H9 (cell line): ENCODE measurements around the gene TEF. TPM values are rescaled to one million over a fixed set of nuclear protein-coding genes. Genes with fewer than 3 reads are reported as not detected.

Experiments used
- DNase-seq: peaks from one replicate; pipeline ENCODE4 v3.0.0-alpha.2; 2017
- H2AFZ ChIP-seq: one replicate; pipeline ENCODE4 v1.6.1; 2013; ENCODE audit warnings: mild to moderate bottlenecking, low read length, control low read depth, moderate library complexity
- H2AK5ac ChIP-seq: 2 replicates; pipeline ENCODE4 v1.6.1; 2013; ENCODE audit warnings: low read length, control low read depth, mixed read lengths; ENCODE audit not compliant: insufficient read length
- H2BK120ac ChIP-seq: one replicate; pipeline ENCODE4 v1.6.1; 2013; ENCODE audit warnings: low read depth, mild to moderate bottlenecking, low read length, control low read depth, inconsistent platforms; ENCODE audit not compliant: poor library complexity, severe bottlenecking
- H2BK12ac ChIP-seq: 2 replicates; pipeline ENCODE4 v1.6.1; 2013; ENCODE audit warnings: low read length, control low read depth, mixed read lengths, low read depth; ENCODE audit not compliant: insufficient read length
- H2BK15ac ChIP-seq: 2 replicates; pipeline ENCODE4 v1.6.1; 2013; ENCODE audit warnings: low read depth, low read length, control low read depth
- H2BK20ac ChIP-seq: one replicate; pipeline ENCODE4 v1.6.1; 2013; ENCODE audit warnings: low read depth, mild to moderate bottlenecking, low read length, control low read depth, inconsistent platforms; ENCODE audit not compliant: poor library complexity, severe bottlenecking
- H2BK5ac ChIP-seq: 2 replicates; pipeline ENCODE4 v1.6.1; 2013; ENCODE audit warnings: low read length, control low read depth, mixed read lengths; ENCODE audit not compliant: insufficient read length
- H3K14ac ChIP-seq: 2 replicates; pipeline ENCODE4 v1.6.1; 2013; ENCODE audit warnings: low read length, control low read depth; ENCODE audit not compliant: insufficient read depth
- H3K18ac ChIP-seq: 2 replicates; pipeline ENCODE4 v1.6.1; 2013; ENCODE audit warnings: low read depth, mild to moderate bottlenecking, mixed read lengths, low read length, control low read depth; ENCODE audit not compliant: insufficient read length
- H3K23ac ChIP-seq: 2 replicates; pipeline ENCODE4 v1.6.1; 2013; ENCODE audit warnings: low read length, control low read depth, mixed read lengths, low read depth; ENCODE audit not compliant: insufficient read length
- H3K23me2 ChIP-seq: 2 replicates; pipeline ENCODE4 v1.6.1; 2013; ENCODE audit warnings: low read depth, mild to moderate bottlenecking, mixed read lengths, low read length, control low read depth; ENCODE audit not compliant: insufficient read length, poor library complexity, severe bottlenecking
- H3K27ac ChIP-seq: 2 replicates; pipeline ENCODE4 v1.5.1; 2013; ENCODE audit warnings: low read length, control low read depth, mixed read lengths, low read depth; ENCODE audit not compliant: insufficient read length
- H3K27me3 ChIP-seq: 2 replicates; pipeline ENCODE4 v1.6.1; 2013; ENCODE audit warnings: low read length, control low read depth, inconsistent platforms; ENCODE audit not compliant: insufficient read depth
- H3K4ac ChIP-seq: 2 replicates; pipeline ENCODE4 v1.6.1; 2013; ENCODE audit warnings: low read depth, mild to moderate bottlenecking, control low read depth, inconsistent platforms, low read length, moderate library complexity
- H3K4me1 ChIP-seq: 2 replicates; pipeline ENCODE4 v1.6.1; 2013; ENCODE audit warnings: low read length, control low read depth, inconsistent platforms; ENCODE audit not compliant: insufficient read depth
- H3K4me2 ChIP-seq: 2 replicates; pipeline ENCODE4 v1.6.1; 2013; ENCODE audit warnings: low read length, control low read depth, mixed read lengths; ENCODE audit not compliant: insufficient read length, insufficient read depth
- H3K56ac ChIP-seq: 2 replicates; pipeline ENCODE4 v1.6.1; 2013; ENCODE audit warnings: low read depth, mild to moderate bottlenecking, mixed read lengths, low read length, control low read depth; ENCODE audit not compliant: insufficient read length
- H3K79me1 ChIP-seq: 2 replicates; pipeline ENCODE4 v1.6.1; 2013; ENCODE audit warnings: low read depth, mild to moderate bottlenecking, moderate library complexity, low read length, control low read depth, inconsistent platforms; ENCODE audit not compliant: insufficient read depth, poor library complexity, severe bottlenecking
- H3K79me2 ChIP-seq: 2 replicates; pipeline ENCODE4 v1.6.1; 2013; ENCODE audit warnings: low read length, control low read depth, inconsistent platforms; ENCODE audit not compliant: insufficient read depth
- H3K9ac ChIP-seq: 2 replicates; pipeline ENCODE4 v1.6.1; 2013; ENCODE audit warnings: low read length, control low read depth, mixed read lengths; ENCODE audit not compliant: insufficient read length; ENCODE audit errors: extremely low read depth
- H3K9me3 ChIP-seq: one replicate; pipeline ENCODE4 v1.6.1; 2013; ENCODE audit warnings: low read depth, low read length, inconsistent platforms; ENCODE audit not compliant: control insufficient read depth
- H3T11ph ChIP-seq: one replicate; pipeline ENCODE4 v1.6.1; 2013; ENCODE audit warnings: mild to moderate bottlenecking, low read length, control low read depth, inconsistent platforms
- H4K20me1 ChIP-seq: one replicate; pipeline ENCODE4 v1.6.1; 2013; ENCODE audit not compliant: control insufficient read depth, insufficient read length, insufficient read depth
- H4K5ac ChIP-seq: 2 replicates; pipeline ENCODE4 v1.6.1; 2013; ENCODE audit warnings: low read depth, mild to moderate bottlenecking, mixed read lengths, low read length, control low read depth; ENCODE audit not compliant: insufficient read length
- H4K8ac ChIP-seq: replicated peaks from 2 replicates; pipeline ENCODE4 v1.6.1; 2013; ENCODE audit warnings: low read length, control low read depth, mixed read lengths, low read depth; ENCODE audit not compliant: insufficient read length
- H4K91ac ChIP-seq: 2 replicates; pipeline ENCODE4 v1.6.1; 2013; ENCODE audit warnings: low read depth, mild to moderate bottlenecking, moderate library complexity, mixed read lengths, low read length, control low read depth; ENCODE audit not compliant: insufficient read length
- H3K27ac Mint-ChIP-seq, 3 experiments: 2 replicates in 2 of 3; 3 replicates in 1 of 3; pipeline ENCODE4 v1.8.0; 2020 to 2021; ENCODE audit warnings: mixed read lengths in 3 of 3, mild to moderate bottlenecking in 1 of 3, moderate library complexity in 1 of 3
- H3K27me3 Mint-ChIP-seq: 2 replicates; pipeline ENCODE4 v1.8.0; 2021; ENCODE audit warnings: low read depth, mild to moderate bottlenecking, moderate library complexity, mixed read lengths
- H3K36me3 Mint-ChIP-seq, 3 experiments: 2 replicates in 2 of 3; 3 replicates in 1 of 3; pipeline ENCODE4 v1.8.0; 2020 to 2021; ENCODE audit warnings: low read depth in 3 of 3, mixed read lengths in 3 of 3; ENCODE audit not compliant: insufficient read depth in 1 of 3
- H3K4me1 Mint-ChIP-seq, 2 experiments: 2 replicates each; pipeline ENCODE4 v1.8.0; 2020; ENCODE audit warnings: mixed read lengths in 2 of 2
- H3K4me3 Mint-ChIP-seq, 2 experiments: 2 replicates in 1 of 2; 3 replicates in 1 of 2; pipeline ENCODE4 v1.8.0; 2020 to 2021; ENCODE audit warnings: mild to moderate bottlenecking in 2 of 2, mixed read lengths in 2 of 2, moderate library complexity in 1 of 2
- H3K9me3 Mint-ChIP-seq, 2 experiments: 2 replicates in 1 of 2; 3 replicates in 1 of 2; pipeline ENCODE4 v1.8.0; 2020; ENCODE audit warnings: mild to moderate bottlenecking in 2 of 2, mixed read lengths in 2 of 2, moderate library complexity in 1 of 2
- WGBS: extraction: QIAGEN DNeasy Blood & Tissue Kit; methylation state at CpG from one replicate; pipeline ENCODE4 v1.1.7; 2013; ENCODE audit warnings: missing lambda C conversion rate, low lambda C conversion rate, mixed read lengths; ENCODE audit not compliant: insufficient read length; ENCODE audit errors: extremely low coverage; 5-methylcytosine and 5-hydroxymethylcytosine counted together
- total RNA-seq: library from RNA; stranded (reverse); gene quantifications from 2 replicates; pipeline ENCODE4 v1.2.1, GENCODE V29; 2021
- TF ChIP-seq, protein P1 (sequence below): fragments of 200-600 bp; sonication (generic); conservative IDR thresholded peaks from 3 replicates; pipeline ENCODE4 v1.8.0; 2021; ENCODE audit warnings: antibody characterized with exemption, mild to moderate bottlenecking

The TEF gene
- total RNA-seq, 1 experiment from 2014 or later: 17.9 TPM

DNA sequence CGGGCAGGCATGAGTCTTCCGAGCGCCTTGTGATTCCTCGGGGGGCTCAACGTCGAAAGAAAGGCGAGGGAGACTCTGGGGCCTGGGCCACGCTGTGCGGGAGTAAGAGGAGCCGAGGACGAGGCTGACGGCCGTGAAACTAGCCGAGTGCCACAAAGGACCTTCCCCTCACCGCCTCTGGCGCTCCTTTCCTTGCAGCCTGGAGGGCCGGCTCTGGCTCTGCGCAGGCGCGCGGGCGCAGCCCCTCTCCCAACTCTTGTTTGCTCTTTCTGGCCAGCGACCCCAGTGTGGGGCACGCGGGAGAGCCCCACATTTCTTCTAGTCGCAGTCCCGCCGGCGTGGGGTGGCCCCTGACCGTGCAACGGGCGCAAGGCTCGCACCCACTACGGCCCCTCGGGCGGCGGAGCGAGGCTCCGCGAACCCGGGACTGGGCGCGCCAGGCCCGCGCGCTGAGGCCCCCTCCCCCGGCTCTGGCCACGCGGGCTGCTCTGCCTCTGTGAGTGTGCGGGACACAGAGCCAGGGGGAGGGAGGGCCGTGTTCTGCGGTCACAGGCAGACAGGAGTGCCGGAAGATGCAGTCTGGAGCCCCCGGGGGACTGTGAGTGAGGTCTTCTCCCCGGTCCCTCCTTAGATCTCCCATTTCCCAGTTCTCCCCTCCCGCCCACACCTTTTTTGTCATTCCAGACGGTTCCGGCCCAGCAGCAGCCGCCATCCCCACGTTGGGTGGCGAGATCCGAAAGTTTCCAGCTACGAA lies 65.9 kb downstream of the TEF start:
- Mint-ChIP-seq H3K36me3 (peaks cover 14 to 32% (median 31%) of the 10 kb centered on the region in 3 experiments), H3K27ac (peak overlapping the region; percentile 99 to 100 (median 100)), H3K4me3 (peak overlapping the region; percentile 96), H3K4me1 (peaks cover 14 to 24% of the 10 kb centered on the region in 2 experiments), H3K9me3 (no peaks in the 10 kb centered on the region), H3K27me3 (peaks cover 2% of the 10 kb centered on the region; the same call in 1 of the 2 replicates)
- H4K91ac ChIP-seq: no peak overlapping the region
- no peak overlapping the region for H2BK12ac ChIP-seq
- H3K79me2 ChIP-seq: peaks cover 19% of the 10 kb centered on the region; the same call in 1 of the 2 replicates
- H3T11ph ChIP-seq: no peak overlapping the region
- no peaks in the 10 kb centered on the region for H3K79me1 ChIP-seq
- H4K5ac ChIP-seq: no peak overlapping the region
- H3K27ac ChIP-seq: peak overlapping the region; percentile 12
- peak overlapping the region; percentile 24; the same call in 1 of the 2 replicates for H3K4ac ChIP-seq
- H4K8ac ChIP-seq: no peak overlapping the region
- peak overlapping the region; percentile 80 for H3K18ac ChIP-seq
- no peak overlapping the region for H2BK20ac ChIP-seq
- H3K56ac ChIP-seq: no peak overlapping the region
- H3K23ac ChIP-seq: no peak overlapping the region
- TF ChIP-seq, protein P1, sequence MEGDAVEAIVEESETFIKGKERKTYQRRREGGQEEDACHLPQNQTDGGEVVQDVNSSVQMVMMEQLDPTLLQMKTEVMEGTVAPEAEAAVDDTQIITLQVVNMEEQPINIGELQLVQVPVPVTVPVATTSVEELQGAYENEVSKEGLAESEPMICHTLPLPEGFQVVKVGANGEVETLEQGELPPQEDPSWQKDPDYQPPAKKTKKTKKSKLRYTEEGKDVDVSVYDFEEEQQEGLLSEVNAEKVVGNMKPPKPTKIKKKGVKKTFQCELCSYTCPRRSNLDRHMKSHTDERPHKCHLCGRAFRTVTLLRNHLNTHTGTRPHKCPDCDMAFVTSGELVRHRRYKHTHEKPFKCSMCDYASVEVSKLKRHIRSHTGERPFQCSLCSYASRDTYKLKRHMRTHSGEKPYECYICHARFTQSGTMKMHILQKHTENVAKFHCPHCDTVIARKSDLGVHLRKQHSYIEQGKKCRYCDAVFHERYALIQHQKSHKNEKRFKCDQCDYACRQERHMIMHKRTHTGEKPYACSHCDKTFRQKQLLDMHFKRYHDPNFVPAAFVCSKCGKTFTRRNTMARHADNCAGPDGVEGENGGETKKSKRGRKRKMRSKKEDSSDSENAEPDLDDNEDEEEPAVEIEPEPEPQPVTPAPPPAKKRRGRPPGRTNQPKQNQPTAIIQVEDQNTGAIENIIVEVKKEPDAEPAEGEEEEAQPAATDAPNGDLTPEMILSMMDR: no peak
- H3K27me3 ChIP-seq: no peaks in the 10 kb centered on the region
- WGBS: no CpG with 5 or more reads among the region's 63 CpGs
- peak overlapping the region; percentile 23 for H2BK5ac ChIP-seq
- peak overlapping the region; percentile 62 for H2BK120ac ChIP-seq
- H3K4me1 ChIP-seq: no peaks in the 10 kb centered on the region; the same call in 1 of the 2 replicates
- peak overlapping the region; percentile 68 for H3K9ac ChIP-seq
- no peak overlapping the region for H2BK15ac ChIP-seq
- no peak overlapping the region for H2AFZ ChIP-seq
- peak; percentile 74 for DNase-seq
- no peaks in the 10 kb centered on the region for H3K9me3 ChIP-seq
- no peak overlapping the region for H2AK5ac ChIP-seq
- H3K14ac ChIP-seq: peak overlapping the region; percentile 85
- no peaks in the 10 kb centered on the region for H4K20me1 ChIP-seq
- H3K23me2 ChIP-seq: peaks cover 23% of the 10 kb centered on the region
- peak overlapping the region; percentile 54 for H3K4me2 ChIP-seq
